HG03196 (cell line): ENCODE measurements around the gene EPO.

Experiments
- ATAC-seq: cut with Tn5 transposase; IDR thresholded peaks from one replicate; pipeline ENCODE4 v1.9.1; 2021; ENCODE audit not compliant: unreplicated experiment

EPO gene

DNA sequence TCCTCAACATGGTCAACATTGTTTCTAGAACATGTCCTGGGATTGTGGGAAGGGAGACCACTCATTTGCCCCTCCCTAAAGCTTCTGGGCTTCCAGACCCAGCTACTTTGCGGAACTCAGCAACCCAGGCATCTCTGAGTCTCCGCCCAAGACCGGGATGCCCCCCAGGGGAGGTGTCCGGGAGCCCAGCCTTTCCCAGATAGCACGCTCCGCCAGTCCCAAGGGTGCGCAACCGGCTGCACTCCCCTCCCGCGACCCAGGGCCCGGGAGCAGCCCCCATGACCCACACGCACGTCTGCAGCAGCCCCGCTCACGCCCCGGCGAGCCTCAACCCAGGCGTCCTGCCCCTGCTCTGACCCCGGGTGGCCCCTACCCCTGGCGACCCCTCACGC is at the start of gene EPO:
EPO (plus strand) TSS at position 190 of the 392 bp plus-strand sequence. CDS start 513 bp downstream, outside the sequence.
- no peak for ATAC-seq

DNA sequence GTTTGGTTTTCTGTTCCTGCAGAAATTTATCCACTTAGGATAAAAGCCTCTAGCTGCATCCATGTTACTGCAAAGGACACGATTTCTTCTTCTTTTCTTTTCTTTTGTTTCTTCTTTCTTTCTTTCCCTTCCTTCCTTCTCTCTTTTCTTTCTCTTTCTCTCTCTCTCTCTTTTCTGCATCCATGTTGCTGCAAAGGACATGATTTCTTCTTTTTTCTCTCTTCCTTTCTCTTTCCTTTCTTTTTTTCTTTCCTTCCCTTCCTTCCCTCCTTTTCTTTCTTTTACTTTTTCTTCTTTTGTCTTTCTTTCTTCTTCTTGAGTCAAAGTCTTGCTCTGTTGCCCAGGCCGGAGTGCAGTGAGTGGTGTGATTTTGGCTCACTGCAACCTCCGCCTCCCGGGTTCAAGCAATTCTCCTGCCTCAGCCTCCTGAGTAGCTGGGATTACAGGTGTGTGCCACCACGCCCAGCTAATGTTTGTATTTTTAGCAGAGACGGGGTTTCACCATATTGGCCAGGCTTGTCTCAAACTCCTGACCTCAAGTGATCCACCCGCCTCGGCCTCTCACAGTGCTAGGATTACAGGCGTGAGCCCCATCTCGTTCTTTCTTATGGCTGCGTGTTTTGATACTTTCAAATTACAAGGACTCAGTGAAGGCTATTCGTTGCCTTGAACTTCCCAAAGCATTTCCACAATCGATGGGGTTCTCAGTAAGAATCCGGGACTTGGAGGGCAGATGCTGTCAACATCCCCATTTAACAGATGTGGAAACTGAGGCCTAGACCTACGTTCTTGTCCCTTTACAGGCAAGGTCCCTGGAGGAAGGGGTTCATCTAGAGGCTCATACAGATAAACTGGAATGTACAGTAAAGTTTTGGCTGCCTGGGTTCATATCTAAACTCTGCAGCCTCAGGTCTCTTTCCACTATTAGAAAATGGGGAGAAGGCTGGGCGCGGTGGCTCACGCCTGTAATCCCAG is 48.6 kb upstream of the EPO start:
- no peak for ATAC-seq

DNA sequence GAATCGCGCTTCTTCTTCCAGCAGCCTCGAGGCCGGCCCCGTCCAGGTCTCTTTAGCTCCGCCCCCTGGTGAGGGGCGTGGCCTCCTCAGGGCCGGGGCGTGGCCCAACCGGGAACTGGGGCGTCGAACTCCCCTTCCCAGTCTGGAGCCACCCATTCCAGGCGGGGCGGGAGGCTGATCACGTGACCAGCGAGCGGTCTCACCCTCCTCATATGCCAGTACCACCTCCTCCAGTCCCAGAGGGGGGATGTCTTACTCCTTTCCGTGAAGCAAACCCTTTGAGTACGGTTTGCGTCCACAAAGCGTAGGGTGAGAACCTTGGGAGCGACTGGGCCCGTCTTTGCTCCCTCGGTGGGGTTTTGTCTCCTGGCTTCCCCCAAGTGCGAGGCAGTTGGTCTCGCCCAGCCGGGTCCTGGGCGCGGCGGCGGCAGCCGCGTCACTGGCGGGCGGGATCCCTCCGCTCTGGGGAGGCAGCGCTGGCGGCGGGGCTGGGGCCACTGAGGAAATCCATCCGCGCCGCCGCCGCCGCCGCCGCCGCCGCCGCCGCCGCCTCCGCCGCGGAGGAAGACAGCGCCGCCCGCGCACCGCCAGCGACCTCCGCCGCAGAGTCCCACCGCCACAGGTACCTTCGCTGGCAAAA is 46.8 kb upstream of the EPO start, which contains the start of gene GNB2:
GNB2 (plus strand) TSS at position 439 of the 640 bp plus-strand sequence. CDS start 2,526 bp downstream, outside the sequence.
- ATAC-seq, result peak; percentile 61

DNA sequence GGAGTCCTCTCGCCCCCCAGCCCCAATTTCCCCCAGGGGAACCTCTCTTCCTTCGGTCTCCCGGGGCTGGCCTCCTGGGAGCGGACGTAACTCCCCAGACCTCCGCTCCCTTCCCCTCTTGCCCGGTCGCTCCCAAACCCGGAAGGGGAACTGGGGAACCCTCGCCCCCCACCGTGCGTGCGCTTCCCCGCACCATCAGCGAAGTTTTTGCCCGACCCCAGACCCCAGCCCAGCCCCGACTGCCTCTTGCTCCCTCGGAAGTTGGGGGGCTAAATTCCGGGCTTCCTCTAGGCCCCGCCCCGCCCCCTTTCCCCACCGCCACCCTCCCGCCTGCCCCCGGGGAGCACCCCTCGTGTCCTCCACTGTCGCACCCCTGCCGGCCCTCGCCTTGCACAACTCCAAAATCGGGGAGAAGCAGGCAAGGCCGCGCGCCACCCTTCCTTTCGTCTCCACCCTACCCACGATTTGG is 46.3 kb upstream of the EPO start:
- no peak for ATAC-seq

DNA sequence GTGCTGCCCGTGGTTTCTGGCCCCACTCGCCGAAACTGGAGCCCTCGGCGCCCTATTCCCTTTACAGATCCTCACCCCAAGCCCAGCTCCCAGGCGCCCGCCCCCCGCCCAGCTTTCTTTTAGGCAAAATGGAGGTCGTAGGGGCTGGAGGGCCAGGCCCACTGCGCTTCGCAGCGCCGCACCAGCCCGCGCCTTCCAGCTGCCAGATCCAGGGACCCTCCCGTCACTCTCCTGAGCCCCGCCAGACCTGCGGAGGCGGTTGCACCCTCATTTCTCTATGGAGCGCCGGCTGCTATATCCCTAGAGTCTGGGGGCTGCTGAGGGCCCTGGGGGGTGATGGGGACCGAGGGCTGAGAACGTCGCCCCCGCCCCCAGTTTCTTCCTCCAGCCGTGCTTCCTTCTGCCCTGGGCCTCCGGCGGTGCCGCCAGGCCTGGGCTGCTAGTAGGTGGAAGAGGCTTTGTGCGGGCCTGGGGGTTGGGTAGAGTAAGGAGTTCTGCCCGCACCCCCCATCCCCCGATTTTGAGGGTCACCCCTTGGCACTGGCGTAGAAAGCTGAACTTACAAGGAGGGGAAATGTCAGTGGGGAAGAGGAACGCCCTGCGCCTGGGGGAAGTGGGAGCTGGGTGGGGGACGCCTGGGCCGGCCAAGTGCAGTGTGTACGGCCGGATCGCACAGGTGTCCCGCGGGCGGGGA is 45.7 kb upstream of the EPO start:
- no peak for ATAC-seq

DNA sequence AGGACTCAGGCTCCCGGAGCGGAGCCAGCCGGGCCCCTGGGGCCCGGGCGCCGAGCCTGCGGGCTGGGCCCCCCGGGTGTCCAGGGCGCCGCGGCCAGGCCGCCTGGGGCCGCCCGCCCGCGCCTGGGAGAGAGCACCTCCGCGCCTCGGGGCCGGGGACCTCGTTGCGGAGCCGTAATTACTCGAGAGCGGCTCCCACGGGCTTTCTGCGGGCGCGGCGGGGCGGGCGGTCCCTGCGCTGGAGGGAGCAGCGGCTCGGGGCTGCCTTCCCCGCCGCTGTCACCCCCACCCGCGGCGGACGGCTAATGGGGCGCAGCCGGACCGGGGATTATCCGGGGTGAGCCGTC is 45.2 kb upstream of the EPO start:
- no peak for ATAC-seq

DNA sequence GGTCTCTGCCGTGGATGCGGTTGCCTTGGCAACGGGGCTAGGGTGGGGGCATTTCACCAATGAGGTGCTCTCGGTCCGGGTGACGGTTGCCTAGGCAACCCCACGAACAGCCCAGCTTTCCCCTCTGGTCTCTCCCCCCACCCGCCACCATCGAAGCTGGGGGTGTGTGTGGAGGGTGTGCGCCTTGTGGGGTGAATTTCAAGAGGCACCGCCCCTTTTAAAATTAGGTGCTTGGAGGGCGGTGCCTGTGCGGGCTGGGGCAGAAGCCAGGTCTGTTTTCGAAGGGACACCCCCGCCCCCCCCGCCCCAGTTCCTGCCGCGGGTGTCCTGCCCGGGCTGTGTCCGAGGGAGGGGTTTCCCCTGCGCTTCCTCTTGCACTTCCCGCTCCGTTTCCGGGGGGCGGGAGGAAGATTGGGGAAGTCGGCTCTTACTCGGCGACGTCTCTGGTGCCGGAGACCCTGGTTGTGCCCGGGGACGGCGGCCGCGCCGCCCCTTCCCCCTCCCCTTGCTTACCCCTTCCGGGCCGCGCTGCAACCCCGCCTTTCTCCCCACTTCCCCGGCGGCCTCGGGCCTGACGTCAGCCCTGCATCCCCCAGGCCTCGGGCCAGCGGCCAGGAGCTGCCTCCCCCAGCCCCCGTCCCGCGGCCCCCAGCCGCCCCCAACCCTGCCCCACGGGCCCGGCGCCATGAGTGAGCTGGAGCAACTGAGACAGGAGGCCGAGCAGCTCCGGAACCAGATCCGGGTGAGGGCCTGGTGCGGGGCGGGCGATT is 44.5 kb upstream of the EPO start:
- no peak for ATAC-seq

DNA sequence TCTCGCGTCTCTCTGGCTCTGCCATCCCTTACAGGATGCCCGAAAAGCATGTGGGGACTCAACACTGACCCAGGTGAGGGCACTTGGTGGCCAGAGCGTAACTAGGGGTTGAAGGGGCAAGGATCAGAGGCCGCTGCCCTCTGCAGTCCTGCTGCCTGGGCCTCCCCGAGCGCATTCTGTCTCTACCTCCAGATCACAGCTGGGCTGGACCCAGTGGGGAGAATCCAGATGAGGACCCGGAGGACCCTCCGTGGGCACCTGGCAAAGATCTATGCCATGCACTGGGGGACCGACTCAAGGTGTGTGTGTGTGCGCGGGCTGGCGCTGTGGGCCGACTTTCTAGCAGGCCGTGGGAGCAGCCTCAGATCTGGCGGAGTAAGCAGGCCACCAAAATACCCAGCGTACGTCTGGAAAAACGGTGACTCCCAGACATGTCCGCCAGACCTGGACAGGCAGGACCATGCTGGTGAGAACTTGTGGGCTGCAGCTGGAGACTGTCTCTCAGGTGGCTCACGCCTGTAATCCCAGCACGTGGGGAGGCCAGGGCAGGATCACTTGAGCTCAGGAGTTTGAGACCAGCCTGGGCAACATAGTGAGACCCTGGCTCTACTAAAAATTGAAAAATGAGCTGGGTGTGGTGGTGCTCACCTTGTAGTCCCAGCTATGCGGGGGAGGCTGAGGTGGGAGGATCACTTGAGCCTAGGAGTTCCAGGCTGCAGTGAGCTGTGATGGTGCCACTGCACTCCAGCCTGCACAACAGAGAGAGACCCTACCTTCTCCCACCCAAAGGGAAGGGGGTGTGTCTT is 43.6 kb upstream of the EPO start:
- no peak for ATAC-seq

DNA sequence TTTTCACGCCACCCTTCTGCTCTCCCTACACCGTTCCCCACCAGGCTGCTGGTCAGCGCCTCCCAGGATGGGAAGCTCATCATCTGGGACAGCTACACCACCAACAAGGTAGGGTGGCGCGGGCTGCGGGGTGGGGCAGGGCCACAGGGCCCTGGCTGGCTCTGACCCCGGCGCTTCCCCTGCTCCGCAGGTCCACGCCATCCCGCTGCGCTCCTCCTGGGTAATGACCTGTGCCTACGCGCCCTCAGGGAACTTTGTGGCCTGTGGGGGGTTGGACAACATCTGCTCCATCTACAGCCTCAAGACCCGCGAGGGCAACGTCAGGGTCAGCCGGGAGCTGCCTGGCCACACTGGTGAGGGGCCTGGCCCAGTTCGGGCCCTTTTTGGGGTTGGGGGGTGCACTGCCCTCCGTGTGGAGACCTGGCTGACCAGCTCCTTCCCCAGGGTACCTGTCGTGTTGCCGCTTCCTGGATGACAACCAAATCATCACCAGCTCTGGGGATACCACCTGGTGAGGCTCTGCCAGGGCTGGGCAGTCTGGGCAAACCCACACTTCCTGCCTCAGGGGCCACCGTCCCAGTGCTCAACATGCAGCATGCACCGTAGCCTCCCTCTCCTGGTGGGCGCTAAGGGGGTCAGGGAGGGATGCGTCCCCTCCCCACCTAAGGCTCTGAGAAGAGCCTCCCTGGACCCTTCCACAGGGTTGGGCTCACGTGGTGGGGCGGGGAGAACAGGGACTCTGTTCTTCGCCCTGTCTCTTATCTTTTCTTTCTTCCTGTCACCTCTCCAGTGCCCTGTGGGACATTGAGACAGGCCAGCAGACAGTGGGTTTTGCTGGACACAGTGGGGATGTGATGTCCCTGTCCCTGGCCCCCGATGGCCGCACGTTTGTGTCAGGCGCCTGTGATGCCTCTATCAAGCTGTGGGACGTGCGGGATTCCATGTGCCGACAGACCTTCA is 42.7 kb upstream of the EPO start:
- no peak for ATAC-seq

DNA sequence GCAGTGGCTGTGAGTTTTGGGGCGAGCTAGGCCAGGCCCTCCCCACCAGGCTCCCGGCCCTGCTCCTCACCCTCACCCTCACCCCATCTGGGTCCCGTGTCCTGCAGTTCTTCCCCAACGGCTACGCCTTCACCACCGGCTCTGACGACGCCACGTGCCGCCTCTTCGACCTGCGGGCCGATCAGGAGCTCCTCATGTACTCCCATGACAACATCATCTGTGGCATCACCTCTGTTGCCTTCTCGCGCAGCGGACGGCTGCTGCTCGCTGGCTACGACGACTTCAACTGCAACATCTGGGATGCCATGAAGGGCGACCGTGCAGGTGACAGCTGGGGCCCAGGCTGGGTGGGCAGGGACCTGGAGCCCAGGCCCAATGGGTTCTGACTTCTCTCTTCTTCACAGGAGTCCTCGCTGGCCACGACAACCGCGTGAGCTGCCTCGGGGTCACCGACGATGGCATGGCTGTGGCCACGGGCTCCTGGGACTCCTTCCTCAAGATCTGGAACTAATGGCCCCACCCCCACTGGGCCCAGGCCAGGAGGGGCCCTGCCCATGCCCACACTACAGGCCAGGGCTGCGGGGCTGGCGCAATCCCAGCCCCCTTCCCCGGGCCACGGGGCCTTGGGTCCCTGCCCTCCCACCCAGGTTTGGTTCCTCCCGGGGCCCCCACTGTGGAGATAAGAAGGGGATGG is 41.8 kb upstream of the EPO start:
- ATAC-seq, result no peak

DNA sequence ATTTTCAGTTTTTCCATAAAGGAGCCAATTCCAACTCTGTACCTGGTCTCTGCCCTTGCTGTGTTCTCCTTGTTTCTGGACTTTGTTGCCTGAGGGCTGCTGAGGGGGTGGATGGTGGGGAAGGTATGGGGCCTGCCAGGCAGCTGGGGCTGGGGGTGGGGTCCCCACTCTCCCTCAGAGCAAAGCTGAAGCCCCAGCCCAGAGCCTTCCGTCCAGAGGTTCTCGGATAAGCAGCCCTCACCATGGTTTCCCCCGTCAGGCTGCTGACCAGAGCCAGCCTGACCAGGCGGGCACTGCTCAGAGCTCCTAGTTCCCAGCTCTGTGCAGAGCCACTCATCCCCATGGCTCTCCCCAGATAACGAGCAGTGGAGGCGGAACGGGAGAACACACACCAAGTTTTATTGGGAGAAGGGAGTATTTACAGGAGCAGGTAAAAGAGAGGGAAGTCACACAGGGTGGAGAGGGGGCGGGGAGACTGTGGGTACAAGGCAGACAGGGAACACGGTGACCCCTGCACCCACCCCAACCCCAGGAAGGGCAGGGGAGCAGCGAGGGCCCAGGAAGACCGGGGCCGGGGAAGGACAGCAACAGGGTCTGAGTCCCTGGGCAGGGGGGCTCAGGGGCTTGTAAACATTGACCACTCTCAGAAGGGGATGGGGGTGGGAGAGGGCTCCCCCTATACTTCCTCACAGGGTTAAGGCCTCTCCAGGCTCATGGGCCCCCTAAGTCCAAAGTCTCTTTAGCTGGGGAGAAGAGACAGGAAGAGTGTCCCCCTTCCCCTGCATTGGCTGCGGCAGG is 40.9 kb upstream of the EPO start:
- ATAC-seq, result no peak

DNA sequence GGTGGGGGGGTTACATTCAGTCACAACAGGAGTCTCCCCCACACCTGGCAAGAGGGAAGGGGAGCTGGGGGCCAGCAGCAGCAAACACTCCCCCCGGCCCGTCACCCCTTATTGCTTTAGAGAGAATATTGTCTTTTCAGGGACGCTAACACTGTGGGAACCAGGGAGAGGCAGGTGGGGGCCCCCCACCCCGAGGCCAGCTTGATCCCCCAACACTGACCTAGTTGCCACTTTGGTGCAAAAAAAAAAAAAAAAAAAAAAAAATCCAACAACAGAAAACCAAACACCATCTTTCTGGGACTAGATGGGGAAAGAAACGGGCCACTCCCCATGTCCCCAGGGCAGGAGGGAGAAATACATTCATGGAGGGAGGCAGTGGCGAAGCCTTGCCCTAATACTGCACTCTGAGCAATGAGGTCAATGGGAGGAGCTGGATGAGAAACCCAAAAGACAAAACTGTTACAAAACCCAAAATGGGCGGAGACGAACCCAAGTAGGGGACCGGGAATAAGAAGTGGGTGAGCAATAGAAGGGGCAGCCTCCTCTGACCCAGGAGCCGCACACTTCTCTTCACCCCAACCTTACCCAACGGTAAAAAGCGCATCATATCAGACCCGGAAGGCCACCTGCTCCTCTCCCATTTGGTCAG is 40.2 kb upstream of the EPO start:
- ATAC-seq, result no peak

DNA sequence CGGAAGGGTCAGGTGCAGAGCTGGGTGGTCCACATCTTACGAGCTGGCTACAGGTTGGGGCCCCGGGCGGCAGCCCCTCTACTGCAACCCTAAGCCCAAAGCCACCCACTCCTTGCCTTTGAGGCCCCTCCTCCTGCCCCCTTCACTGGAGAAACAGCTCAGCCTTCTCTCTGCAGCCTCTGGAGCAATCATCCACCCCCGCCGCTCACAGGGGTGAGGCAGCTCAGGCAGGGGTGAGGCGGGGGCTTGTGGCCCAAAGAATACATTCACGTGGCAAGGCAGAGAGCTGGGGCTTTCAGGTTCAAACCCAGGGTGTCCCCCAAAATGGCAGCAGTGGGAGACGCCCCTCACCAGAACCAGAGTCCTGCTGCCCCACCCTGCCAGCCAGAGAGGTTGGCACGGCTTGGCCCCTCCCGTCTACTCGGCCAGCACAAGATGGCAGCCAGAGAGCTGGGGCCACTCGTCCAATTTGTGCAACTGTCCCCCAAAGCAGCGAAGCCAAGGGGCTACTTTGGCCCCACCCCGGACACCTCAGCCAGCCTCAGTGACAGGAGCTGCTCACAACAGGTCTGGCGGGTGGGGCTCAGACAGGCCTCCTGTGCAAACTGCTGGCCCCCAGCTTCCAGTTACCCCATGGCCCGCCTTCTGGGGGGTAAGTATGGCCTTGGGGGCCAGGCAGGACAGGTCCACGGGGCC is 39.5 kb upstream of the EPO start:
- no peak for ATAC-seq

DNA sequence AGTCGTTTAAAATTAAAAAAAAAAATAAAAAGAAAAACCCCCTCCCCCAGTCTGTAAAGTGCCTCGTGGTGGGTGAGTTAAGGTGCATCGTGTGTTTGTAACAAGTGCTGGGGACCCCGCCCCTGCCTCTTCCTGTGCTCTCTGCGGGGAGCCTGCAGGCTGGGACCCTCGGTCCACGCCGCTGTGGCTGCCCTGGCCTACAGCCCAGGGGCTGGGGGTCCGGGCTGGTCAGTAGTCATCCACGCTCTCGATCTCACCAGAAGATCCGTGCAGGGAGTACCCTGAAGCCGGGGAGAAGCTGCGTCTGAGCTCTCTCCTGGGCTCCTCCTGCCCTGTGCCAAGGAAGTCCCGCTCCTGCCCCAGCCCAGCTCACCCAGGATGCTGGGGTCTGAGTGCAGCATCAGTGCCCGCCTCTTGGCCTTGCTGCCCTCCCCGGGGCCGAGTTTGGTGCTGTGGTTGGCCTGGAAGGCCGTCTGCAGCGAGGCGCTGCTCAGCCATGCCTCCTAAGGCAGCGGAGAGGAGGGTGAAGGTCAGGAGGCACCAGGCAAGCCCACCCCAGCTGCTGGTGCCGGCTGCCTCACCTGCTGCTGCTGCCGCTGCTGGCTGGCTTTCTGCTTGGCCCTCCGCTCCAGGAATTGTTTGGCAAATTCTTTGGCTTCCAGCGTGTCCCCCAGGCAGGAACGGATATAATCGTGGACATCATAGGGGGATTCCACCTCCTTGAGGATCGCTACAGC is 38.6 kb upstream of the EPO start:
- ATAC-seq, result no peak

DNA sequence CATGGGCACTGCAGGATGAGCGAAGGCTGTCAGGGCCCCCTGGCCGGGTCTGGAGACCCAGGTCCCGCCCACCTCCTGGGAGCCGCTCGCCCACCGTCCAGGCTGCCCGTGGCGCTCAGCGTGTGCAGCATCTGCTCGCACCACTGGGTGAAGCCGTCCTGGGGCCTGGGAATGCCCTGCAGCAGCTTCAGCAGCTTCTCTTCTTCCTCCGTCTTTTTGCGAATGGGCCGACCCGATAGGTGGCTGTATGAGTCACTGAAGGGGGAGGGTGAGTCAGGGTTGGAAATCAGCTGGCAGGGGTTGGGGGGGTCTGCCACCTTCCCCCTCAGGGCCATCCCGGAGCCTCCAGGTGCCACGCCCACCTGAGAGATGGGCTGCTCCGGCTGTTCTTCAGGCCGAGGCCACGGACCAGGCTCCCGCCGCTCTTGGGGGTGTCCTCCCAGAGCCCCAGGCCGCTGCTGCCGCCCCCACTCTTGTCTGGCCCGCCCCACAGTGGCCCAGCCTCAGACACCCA is 38.0 kb upstream of the EPO start:
- no peak for ATAC-seq
